Mesenteric fat pad (tissue), 1 donor: ENCODE results near the gene HPS5. TPM values are rescaled to one million over a fixed set of nuclear protein-coding genes. Genes with fewer than 3 reads are reported as not detected.
A peak's percentile ranks its signal among the peaks of the same experiment; 100 is the strongest.
"Not testable (repeated sequence)": the region's sequence is repeated elsewhere in the genome, so short reads cannot be mapped to it uniquely, and the experiment has no call there.

Experiments used
- DNase-seq: peaks from one replicate; pipeline ENCODE4 v3.0.0-alpha.2; 2020; ENCODE audit warnings: low spot score
- long read RNA-seq: library from polyadenylated mRNA; unstranded; transcript quantifications from one replicate; pipeline ENCODE4 v2.0.0, GENCODE V29; 2020
- total RNA-seq: library from RNA; stranded (reverse); fragmentation: NEBNext Ultra II Directional; extraction: Animal tissue kit (Norgen Biotek cat#: 25700); gene quantifications from one replicate; pipeline ENCODE4 v1.2.1, GENCODE V29; 2021
- donor health status: DM: yes; HTN: yes; CAD: no.

HPS5 gene, protein sequence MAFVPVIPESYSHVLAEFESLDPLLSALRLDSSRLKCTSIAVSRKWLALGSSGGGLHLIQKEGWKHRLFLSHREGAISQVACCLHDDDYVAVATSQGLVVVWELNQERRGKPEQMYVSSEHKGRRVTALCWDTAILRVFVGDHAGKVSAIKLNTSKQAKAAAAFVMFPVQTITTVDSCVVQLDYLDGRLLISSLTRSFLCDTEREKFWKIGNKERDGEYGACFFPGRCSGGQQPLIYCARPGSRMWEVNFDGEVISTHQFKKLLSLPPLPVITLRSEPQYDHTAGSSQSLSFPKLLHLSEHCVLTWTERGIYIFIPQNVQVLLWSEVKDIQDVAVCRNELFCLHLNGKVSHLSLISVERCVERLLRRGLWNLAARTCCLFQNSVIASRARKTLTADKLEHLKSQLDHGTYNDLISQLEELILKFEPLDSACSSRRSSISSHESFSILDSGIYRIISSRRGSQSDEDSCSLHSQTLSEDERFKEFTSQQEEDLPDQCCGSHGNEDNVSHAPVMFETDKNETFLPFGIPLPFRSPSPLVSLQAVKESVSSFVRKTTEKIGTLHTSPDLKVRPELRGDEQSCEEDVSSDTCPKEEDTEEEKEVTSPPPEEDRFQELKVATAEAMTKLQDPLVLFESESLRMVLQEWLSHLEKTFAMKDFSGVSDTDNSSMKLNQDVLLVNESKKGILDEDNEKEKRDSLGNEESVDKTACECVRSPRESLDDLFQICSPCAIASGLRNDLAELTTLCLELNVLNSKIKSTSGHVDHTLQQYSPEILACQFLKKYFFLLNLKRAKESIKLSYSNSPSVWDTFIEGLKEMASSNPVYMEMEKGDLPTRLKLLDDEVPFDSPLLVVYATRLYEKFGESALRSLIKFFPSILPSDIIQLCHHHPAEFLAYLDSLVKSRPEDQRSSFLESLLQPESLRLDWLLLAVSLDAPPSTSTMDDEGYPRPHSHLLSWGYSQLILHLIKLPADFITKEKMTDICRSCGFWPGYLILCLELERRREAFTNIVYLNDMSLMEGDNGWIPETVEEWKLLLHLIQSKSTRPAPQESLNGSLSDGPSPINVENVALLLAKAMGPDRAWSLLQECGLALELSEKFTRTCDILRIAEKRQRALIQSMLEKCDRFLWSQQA
- total RNA-seq: 26.4 TPM
- long read RNA-seq, partial matches to known transcripts: 30 of 42 reads
- long read RNA-seq, other reads (novel, unspliced or antisense): 12 of 42 reads

DNA sequence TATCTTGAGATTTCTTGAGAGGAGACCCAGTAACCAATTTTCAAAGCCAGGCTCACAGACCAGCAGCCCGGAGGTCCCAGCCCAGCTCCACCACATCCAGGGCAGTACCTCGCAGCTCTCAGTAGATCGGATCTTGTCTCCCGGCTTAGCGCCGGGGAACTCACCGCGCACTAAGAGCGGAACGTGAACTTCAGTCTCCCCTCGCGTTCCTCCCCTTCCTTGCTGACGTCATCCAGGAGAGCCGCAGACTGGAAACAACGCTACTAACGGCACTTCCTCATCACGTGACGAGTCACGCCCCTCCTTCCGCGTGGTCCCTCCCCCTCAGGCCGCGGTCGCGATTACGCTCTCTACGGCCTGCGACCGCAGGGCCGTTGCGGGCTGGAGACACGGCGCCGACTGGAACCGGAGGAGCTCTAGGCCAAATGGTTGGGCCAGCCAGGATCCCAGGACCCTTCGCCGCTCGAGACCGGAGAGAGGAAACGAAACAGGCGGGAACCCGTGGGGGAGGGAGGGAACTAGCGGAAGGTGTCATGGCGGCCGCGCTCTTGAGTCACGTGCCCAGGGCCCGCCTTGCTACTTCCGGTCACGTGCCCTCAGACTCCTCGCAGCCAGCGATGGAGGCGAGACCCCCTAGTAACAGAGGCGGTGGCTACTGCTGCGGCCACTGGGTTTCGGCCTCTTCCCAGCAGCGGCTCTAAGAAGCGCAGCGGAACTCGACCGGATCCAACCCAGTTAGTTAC is at the start of gene HPS5, which contains the start of gene GTF2H1:
HPS5 (minus strand) TSS at position 172 of the 743 bp plus-strand sequence. CDS start 4,282 bp downstream, outside the sequence.
GTF2H1 (plus strand) TSS at position 599 of the 743 bp plus-strand sequence. CDS start 10,508 bp downstream, outside the sequence.
- DNase-seq: peak; percentile 97

DNA sequence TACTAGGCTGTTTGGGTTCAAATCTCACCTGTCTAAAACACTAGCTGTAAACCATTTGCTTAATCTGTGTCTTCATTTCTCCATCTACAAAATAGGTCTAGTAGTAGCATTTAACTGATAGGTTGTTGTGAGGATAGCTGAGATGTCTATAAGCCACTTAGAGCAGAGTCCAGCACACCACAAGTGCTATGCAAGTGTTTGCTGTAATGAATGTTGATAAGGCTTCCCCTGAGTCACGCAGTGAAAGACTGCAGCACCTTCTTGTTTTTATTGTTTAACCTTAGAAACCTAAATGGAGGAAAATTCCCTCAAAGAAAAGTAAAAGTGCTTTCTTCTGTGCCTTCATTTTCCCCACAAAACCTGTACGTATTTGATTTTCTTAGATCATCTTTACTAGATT is 49.3 kb upstream of the HPS5 start:
- DNase-seq: no peak

DNA sequence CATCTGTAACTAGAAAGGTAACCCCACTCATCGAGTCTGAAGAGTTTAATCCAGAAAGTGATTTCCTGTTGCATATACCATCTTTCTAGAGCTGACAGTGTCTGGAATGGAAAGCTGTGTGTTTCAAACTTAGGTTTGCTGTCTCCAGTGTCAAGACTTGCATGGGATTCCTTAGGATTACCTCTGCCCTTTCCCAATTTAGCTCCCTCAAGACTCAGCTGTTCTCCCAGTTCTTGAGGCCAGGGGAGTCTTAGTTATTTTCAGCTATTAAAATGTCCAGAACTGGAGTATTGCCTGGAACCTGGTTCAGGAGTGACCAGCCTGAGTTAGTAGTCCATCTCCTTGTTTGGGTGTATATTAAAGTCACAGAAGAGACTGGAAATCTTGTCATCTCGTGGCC is 47.5 kb upstream of the HPS5 start:
- DNase-seq: no peak

DNA sequence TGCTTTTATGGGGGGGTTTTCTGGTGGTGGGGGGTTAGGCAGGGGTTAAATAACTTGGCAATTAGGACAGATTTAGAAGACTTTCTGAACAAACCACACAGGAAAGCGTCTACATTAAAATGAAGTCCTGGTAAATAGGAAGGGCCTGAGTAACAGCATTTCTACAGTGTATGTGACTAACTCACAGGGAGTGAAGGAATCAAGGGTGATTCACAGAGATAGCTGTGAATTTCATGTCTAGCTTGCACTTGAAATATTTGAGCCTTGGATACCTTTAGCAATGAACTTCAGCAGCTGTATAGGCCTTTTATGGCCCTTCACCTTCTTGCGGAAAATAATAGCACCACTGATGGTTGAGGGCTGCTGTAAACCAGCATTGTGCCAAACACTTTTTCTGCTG is 46.3 kb upstream of the HPS5 start:
- DNase-seq: no peak

DNA sequence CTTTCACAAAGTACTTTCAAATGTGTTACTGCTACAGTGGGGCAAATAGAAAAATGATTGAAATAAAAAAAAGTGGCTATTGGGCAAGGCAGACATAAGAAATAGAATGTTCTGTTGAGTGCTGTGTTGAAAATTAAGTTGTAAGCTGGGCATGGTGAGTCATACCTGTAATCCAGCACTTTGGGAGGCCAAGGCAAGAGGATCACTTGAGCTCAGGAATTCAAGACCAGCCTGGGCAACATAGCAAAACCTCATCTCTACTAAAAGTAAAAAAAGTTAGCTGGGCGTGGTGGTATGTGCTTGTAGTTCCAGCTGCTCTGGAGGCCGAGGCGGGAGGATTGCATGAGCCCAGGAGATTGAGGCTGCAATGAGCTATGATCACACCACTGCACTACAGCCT is 45.5 kb upstream of the HPS5 start:
- DNase-seq: no peak

DNA sequence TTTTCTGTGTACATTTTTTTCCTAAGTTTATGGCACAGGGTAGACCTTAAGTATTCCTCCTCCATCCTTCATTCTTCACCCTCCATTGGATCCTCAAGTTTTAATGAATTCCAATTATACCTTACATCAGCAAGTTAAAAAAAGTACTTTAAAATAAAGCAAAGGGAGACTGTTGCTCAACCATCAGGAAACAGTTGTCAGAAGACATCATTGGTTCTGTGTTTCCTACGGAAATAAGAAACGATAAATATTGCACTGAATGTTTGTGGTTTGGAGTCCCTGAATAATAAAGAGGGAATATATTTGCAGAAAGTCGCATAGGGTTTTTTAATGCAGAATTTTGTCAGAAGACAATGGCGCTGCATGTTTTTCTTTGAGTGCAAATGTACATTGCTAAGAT is 44.3 kb upstream of the HPS5 start:
- no peak for DNase-seq

DNA sequence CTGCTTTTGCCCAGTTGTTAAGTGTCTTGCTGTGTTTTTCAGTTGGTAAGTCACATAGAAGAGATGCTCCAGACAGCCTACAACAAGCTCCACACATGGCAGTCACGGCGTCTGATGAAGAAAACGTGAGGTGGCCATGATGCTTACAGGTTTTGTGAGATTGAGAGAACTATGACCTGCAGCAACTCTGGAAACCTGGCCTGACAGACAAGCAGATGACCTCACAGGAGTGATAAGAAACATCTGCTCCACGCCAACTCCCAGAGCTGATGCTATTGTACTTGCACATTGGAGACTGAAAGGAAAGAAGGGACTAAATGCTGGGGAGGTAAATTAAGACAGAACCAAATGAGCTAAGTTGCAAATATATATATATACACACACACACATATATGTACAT is 43.8 kb upstream of the HPS5 start:
- no peak for DNase-seq

DNA sequence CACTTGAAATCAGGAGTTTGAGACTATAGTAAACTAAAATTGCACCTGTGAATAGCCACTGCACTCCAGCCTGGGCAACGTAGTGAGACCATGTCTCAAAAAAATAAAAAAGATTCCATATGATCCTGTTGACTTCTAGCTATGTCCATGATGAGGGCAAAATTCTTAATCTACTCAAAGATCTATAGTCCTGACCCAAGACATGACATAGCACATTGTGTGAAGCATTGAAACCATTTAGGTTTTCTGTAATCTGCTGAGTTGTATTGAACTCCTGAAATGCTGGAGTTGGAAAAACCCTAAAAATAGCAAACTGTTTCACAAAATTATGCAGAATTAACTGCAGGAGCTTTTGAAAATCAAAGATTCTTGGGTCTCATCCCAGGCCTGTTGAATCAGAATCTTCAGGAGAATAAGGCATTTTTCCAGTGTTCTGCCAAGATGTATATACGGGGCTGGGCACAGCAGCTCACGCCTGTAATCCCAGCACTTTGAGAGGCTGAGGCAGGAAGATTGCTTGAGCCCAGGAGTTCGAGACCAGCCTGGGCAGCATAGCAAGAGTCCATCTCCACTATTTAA is 42.6 kb upstream of the HPS5 start:
- DNase-seq: no peak

DNA sequence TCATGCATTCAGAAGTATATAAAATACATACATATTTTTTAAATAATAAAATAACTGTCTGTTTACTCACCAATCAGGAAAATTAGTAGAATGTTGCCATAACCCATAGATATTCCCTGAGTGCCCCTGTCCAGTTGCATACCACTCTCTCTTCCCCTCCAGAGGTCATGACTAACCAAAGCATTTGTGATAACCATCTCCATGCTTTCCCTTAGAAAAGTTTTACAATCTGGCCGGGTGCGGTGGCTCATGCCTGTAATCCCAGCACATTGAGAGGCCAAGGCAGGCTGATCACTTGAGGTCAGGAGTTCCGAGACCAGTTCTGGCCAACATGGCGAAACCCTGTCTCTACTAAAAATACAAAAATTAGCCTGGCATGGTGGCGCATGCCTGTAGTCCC is 39.2 kb upstream of the HPS5 start:
- DNase-seq: no peak

DNA sequence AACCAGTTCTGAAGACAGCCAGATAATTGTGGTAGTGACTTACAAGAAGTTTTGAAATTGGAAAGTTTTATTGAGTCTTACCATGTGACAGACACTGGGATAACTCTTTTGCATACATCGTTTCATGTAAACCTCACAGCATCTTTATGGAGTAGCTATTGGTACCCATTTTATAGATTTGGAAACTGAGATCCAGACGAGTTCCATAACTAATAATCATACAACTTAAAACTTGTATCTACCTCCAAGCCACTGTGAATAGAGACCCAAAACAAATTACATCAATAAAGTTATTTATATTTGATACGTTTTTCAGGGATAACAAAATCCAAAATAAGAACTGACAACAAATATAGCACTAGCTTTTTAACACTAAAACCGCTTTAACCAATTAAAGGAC is 36.7 kb upstream of the HPS5 start:
- DNase-seq: no peak

DNA sequence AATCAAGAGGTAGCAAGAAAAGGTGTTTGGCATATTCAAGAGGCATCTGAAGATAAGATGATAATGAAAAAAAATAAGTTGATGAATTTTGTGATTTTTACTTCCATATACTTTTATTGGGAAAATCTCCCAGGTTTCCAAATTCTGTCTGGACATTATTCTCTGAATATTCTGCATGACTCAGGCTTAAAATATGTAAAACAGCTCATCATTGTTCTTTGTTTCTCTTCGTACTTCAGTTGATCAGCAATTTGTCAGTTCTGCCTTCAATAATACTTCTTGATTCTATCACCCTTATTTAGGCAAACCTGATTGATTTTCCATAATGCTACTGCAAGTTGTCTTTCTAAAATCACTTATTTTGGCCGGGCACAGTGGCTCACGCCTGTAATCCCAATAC is 30.6 kb upstream of the HPS5 start:
- no peak for DNase-seq

DNA sequence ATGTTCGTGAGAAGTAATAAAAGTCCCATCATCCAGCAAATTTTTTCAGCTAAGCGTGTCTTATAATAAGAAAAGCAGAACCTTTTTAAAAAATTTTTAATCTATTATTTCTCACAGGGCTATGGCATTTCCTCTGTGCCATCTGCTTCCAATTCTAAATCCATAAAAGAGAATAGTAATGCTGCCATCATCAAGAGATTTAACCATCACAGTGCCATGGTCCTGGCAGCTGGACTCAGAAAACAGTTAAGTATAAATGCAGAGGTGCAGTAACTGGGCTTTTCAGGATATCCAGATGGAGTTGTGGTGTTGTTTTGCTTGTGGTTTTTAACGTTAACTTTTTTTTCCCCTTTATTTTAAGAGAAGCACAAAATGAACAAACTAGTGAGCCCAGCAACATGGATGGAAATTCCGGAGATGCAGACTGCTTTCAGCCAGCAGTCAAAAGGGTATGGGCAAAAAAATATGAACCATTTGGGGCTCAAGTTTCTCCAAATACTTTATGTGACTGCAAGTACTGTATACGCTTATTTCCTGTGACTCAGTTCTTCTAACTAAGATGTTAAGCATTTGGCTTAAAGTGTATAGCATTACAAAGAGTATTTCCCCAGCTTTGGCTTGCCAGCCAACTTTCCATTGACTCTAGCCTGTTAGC is 25.7 kb upstream of the HPS5 start:
- DNase-seq: no peak

DNA sequence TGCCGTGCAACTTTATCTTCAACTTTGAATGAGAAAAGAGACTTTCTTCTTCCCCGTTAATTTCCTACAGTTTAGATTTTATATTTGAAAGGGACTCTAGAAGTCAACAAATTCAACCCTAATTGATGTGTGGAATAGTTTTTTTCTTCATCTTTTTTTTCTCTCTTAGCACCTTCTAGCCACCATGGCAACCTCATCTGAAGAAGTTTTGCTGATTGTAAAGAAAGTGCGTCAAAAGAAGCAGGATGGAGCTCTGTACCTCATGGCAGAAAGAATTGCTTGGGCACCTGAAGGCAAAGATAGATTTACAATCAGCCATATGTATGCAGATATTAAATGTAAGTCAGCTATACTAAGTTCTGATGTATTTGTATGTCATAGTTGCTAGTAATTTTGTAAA is 11.0 kb upstream of the HPS5 start:
- no peak for DNase-seq

DNA sequence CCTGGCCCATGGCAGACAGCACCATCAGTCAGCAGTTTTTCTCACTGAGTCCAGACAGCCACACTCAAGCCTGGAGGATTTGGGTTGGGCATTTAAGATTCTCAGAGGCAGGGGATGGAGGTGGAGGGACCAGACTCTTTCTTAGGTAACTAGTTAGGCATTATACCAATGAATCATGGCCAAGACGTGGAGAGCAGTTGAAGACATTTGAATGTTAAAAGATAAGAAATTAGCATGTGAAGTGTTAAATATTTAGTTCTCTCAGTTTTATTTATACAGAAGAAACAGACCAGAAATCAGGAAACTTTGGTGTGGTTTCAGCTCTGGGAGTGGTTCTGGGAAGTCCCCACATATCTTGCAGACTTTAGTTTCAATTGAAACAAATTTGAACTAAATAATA is 10.4 kb upstream of the HPS5 start:
- DNase-seq: no peak

DNA sequence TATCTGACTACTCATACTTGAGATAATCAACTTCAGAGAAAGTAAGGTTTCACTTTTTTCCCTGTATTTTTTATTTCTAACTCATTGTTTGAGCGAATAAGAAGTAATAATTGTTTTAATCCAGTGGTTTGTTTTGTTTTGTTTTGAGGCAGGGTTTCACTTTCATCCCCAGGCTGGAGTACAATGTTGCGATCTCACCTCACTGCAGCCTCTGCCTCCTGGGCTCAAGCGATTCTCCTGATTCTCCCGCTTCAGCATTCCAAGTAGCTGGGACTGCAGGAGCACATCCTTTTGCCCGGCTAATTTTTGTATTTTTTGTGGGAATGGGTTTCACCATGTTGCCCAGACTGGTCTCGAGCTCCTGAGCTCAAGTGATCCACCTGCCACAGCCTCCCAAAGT is 9.0 kb upstream of the HPS5 start:
- DNase-seq: no peak

DNA sequence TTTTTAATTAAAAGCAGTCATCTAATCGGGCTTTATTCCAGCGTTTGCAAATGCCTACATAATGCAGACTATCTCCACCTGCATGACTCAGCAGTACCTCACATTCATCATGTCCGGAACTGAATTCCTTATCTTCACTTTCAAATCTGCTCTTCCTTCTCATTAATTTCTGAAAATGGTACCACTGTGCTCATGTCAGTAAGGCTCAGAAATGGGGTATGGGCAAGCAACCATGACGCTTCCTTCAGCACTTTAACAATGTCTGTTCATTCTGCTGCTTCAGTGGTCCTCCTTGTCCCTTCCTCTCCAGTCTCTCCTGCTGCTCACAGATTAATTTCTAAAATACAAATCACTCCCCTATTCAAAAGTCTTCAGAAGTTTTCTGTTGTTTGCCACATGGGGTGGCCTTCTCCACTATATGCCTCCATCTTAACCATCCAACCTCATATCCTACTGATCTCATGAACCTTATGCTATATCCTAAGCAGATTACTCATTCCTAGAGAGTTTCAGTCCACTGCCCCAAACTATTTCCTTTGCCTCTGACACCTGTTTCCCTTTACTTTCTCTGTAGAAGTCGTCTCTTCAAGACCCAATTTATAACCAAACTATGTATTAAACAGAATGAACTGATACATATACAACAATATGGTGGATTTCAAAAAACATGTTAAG is 7.4 kb upstream of the HPS5 start:
- no peak for DNase-seq

DNA sequence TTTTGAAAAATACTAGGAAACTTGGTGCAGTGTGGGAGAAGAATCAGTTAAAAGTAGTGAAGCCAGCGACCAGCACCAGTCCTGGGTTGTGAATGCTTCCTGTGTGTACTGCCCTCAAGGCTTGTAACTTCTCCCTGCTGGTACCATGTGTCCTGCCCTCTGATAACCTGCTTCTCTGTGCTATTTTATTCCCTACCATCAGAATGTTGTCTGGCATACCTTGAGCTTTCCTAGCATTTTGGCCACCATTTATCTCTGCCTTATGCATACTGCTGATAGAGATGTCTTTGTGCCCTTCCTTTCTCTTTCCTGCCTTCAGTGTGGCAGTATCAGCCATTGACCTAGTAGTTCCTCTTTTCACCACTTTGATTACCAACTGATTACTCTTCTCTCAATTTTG is 2.4 kb upstream of the HPS5 start:
- DNase-seq: no peak

DNA sequence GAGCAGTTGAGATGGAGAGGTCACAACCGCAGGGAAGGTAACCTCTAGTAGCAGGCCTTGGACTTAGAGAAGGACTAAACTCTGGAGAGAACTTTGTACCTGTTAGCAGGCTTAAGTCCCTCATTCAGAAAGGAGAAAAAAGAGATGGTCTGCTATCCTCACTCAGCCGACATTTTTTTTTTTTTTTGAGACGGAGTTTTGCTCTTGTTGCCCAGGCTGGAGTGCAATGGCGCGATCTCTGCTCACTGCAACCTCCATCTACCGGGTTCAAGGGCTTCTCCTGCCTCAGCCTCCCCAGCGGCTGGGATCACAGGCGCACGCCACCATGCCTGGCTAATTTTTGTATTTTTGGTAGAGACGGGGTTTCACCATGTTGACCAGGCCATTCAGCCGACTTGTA is 1.9 kb upstream of the HPS5 start:
- not testable (repeated sequence) for DNase-seq

DNA sequence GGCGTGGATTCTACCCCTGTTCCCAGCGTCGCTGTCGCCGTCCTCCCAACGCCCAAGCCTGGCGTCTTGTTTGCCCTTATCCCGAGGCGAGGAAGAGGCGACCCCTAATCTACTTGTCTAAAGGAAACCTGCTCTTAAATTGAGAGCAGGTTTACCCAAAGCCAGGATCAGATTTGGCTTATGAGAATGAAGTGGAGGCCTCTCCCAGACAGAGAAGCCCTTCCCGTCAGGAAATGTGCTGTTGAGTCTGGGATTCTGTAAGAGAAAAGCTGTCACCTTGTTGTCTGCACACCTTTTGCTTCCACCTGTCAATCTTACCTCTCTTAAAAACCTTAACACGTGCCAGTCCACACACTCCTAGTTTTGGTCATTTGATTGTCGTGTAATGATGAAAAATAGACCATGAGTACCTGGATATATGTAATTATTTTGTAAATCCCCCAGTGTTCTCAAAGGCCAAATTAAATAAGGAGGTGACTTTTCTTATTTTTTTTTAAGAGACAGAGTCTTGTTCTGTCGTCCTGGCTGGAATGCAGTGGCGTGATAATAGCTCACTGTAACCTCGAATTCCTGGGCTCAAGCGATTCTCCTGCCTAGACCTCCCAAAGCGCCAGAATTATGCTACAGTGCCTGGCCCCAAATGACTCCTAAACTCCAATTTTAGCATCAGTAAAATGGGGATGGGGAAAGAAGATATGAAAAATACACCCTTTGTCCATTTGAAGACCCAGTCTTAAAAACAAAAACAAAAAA is 1.1 kb upstream of the HPS5 start:
- DNase-seq: no peak
